Astrocyte of the cerebellum (primary cell): ENCODE results near the gene CPNE9.

ENCODE experiments used
- DNase-seq: peaks from one replicate; pipeline ENCODE4 v3.0.0-alpha.2; 2011; ENCODE audit warnings: low read depth
- H3K4me3 ChIP-seq: 2 replicates; pipeline ENCODE4 v1.5.1; 2011; ENCODE audit warnings: mild to moderate bottlenecking, low read depth, low read length, moderate library complexity
- in situ Hi-C: cut with HindIII; loops from 2 replicates; pipeline ENCODE4 v1.10.0; 2017; ENCODE audit warnings: low sequenced_read_pairs
- TF ChIP-seq, protein P1 (sequence below): IDR thresholded peaks from 2 replicates; pipeline ENCODE4 v1.5.1; 2012; ENCODE audit warnings: low read length, low read depth, moderate library complexity, mild to moderate bottlenecking; ENCODE audit errors: missing control alignments

The CPNE9 gene

DNA sequence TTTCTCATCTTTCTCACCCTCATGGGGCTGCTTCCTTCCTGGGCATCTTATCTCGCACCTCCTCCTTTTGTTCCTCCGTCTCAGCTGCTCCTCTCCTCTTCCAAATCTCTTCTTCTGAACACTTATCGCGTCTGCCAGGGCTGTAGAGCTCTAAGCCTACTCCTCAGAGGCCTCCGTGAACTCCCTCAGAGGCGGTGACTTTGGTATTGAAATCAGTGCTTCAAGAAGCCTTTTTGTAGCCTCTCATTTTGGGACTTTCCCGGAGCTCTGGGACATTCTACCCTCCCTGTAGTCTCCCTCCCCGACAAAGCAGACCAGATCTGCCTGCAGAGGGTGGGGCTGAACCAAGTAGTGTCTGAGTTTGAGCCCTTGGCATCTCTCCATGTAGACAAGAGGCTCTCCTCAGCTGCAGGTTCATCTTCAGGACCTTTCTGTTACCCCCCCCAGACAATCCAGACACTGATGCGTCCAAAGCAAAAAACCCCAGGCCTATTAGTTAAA, 17.5 kb upstream of the CPNE9 start:
- TF ChIP-seq, protein P1, sequence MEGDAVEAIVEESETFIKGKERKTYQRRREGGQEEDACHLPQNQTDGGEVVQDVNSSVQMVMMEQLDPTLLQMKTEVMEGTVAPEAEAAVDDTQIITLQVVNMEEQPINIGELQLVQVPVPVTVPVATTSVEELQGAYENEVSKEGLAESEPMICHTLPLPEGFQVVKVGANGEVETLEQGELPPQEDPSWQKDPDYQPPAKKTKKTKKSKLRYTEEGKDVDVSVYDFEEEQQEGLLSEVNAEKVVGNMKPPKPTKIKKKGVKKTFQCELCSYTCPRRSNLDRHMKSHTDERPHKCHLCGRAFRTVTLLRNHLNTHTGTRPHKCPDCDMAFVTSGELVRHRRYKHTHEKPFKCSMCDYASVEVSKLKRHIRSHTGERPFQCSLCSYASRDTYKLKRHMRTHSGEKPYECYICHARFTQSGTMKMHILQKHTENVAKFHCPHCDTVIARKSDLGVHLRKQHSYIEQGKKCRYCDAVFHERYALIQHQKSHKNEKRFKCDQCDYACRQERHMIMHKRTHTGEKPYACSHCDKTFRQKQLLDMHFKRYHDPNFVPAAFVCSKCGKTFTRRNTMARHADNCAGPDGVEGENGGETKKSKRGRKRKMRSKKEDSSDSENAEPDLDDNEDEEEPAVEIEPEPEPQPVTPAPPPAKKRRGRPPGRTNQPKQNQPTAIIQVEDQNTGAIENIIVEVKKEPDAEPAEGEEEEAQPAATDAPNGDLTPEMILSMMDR, result no peak
- H3K4me3 ChIP-seq, result no peak overlapping the region
- DNase-seq, result no peak
- in situ Hi-C loops, result loop anchor here (25.0 kb wide), 1 partner anchor 199 kb away; no protein-coding TSS in a partner anchor

DNA sequence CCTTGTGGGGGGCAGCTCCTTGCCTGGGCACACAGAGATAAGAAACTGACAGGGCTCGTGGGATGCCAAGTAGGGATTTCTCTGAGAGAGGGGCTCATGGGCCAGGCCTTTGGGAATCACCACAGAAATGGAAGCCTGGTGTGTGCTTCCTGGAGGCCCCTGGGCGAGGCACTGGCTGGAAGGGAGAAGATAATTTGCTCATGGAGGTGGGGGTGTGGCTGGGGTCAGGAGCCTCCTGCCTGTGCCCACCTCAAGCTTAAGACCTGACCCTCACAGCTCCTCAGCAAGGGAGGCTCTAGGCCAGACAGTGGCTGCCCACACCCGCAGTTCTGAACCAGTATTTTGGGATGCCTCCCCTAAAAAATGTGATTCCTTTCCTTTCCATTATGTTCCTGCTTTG, 16.9 kb upstream of the CPNE9 start:
- no peak for DNase-seq
- in situ Hi-C loops, result loop anchor here (25.0 kb wide), 1 partner anchor 199 kb away; no protein-coding TSS in a partner anchor
- no peak overlapping the region for H3K4me3 ChIP-seq
- TF ChIP-seq, protein P1, result no peak

DNA sequence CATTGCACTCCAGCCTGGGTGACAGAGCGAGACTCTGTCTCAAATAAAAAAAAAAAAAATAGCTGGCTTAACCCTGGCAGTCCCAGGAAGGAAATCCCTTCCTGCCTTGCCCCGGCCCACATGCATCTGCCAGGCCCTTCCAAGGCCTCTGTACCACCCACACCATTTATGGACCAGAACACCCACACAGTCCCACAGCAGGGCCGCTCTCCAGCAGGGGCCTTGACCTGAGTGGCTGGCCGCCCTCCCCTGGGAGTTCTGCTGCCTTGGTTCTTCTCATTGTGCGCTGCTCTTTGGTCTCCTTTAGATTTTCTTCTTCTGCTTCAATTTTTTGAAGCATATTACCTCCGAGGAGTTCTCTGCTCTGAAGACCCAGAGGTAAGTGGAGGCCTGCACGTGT, 16.1 kb upstream of the CPNE9 start:
- H3K4me3 ChIP-seq, result no peak overlapping the region
- DNase-seq, result no peak
- in situ Hi-C loops, result loop anchor here (25.0 kb wide), 1 partner anchor 200 kb away; no protein-coding TSS in a partner anchor
- TF ChIP-seq, protein P1, result no peak

DNA sequence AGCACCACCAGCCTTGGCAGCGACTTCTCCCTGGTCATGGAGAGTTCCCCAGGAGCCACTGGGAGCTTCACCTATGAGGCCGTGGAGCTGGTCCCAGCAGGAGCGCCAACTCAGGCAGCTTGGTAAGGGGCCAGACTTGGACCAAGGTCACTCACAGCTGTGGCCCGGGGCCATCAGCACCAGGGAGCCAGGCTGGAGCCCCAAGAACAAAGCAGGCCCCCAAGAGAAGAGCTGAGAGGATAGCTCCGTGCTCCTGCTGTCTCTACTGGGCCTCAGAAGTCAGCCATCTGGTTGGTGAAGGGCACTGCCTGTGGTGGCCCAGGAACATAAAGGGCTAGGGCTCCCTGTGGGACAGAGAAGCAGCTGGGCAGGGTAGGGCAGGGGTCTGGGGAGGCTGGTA, 14.7 kb upstream of the CPNE9 start:
- DNase-seq, result no peak
- in situ Hi-C loops, result loop anchor here (25.0 kb wide), 1 partner anchor 202 kb away; no protein-coding TSS in a partner anchor
- TF ChIP-seq, protein P1, result no peak

DNA sequence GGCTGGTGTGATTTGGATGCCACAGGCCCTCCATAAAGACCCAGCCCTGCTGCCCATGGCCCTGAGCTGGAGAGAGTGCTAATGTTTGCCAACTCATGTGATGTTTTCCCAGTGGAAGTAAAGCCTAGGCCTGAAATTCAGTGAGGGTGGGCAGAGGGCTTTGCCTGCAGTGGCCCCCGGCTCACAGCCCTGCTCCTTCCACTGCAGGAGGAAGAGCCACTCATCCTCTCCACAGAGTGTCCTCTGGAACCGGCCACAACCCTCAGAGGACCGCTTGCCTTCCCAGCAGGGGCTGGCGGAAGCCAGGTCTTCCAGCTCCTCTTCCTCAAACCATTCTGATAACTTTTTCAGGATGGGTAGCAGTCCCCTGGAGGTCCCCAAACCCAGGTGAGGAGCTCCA, 13.9 kb upstream of the CPNE9 start:
- in situ Hi-C loops, result loop anchor here (25.0 kb wide), 1 partner anchor 202 kb away; no protein-coding TSS in a partner anchor
- TF ChIP-seq, protein P1, result no peak

More for the DNA sequence above, 14.7 kb upstream of the CPNE9 start:
- no peak overlapping the region for H3K4me3 ChIP-seq

DNA sequence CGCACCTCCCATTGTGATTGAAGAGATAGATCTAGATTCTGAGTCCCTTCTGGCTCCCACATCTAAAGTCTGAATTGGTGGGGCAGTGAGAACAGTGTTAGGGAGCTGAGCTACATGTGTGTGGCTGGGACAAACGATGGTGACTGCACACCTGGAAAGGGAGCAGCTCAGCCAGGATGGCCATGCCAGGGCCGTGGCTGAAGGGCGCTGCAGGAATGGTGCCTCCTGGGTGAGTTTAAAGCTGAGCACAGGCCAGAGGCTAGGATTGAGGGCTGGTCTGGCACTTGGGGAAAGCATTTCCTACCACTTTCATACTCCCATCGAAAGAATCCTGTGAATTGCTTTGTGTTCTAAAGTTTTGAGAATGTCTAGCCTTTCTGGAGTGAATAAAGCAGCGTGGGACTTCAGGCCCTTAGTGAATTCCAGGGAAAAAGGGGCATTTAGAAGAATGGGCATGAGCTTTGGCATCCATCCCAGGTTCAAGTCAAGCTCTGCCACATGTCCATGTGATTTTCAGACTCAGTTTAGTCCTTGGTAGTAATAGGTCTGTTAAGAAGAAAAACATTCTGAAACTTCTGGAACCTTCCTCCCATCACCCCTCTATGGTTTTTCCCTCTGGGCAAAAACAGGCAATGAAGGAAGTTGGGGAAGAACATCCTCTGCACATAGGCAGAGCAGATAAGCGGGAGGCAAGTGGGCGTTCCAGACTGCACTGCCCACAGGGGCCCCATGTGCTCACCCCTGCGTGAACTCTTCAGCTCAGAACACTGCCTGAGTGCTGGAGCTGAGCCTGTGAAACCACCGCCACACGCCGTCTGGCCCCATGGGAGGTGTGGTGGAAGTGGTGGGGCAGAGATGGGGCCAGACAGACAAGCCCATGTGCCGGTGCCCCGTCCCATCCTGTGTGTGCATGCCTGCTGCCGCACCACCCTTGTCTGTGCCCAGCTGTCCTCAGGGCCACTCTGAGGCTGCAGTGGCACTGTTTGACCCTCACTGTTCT, 12.9 kb upstream of the CPNE9 start:
- TF ChIP-seq, protein P1, result no peak
- in situ Hi-C loops, result loop anchor here (25.0 kb wide), 1 partner anchor 203 kb away; no protein-coding TSS in a partner anchor
- DNase-seq, result no peak
- no peak overlapping the region for H3K4me3 ChIP-seq

More for the DNA sequence above, 13.9 kb upstream of the CPNE9 start:
- DNase-seq, result no peak
- H3K4me3 ChIP-seq, result no peak overlapping the region
